ENCODE measurements around the gene FGD3. TPM values are rescaled to one million over a fixed set of nuclear protein-coding genes. Genes with fewer than 3 reads are reported as not detected.

Gene FGD3
- total and polyA plus RNA-seq, 2 of the 8 experiments (the other 6 are each of a cell fraction or from before 2014, with no cell fraction given): 1.4 to 1.9 TPM

- H3K56ac ChIP-seq (replicated peaks; ENCODE audit: insufficient read length, low read depth, low read length): no peak overlapping the region
- no peak overlapping the region for H2AK5ac ChIP-seq (ENCODE audit: low read depth, low read length)
- no peak overlapping the region for H3K18ac ChIP-seq (ENCODE audit: extremely low read depth, low read length)
- no peak overlapping the region for H4K5ac ChIP-seq (ENCODE audit: insufficient read length, low read depth, low read length)
- H3K79me2 ChIP-seq (ENCODE audit: control insufficient read depth in 1 of 2, insufficient read depth in 2 of 2, low read length in 2 of 2): no peaks in the 10 kb centered on the region
- no peak overlapping the region for H2BK20ac ChIP-seq (ENCODE audit: low read length)
- DNase-seq (ENCODE audit: low read depth in 1 of 2, low spot score in 2 of 2) (no peak), FAIRE-seq (no peak)
- no peak overlapping the region for H4K8ac ChIP-seq (ENCODE audit: extremely low read depth, insufficient read depth, low read length)
- no peaks in the 10 kb centered on the region for H3K23me2 ChIP-seq (ENCODE audit: low read depth, low read length)
- no peak overlapping the region for H3K9ac ChIP-seq (replicated peaks in 1 of 4; ENCODE audit: extremely low read depth in 1 of 4, low read depth in 3 of 4, low read length in 3 of 4)
- ChIA-PET POLR2A (ENCODE audit: partially characterized antibody) (no interaction called here), CTCF (ENCODE audit: partially characterized antibody) (interaction anchor here (1.0 to 1.7 kb wide), 2 partner anchors 19 to 31 kb away, joined by 4 to 6 read pairs; no protein-coding TSS in a partner anchor)
- no peaks in the 10 kb centered on the region; a peak in 1 of 7 replicates for H3K27me3 ChIP-seq (replicated peaks in 1 of 4; ENCODE audit: control insufficient read depth in 3 of 4, extremely low read depth in 1 of 4, insufficient read depth in 3 of 4, low read length in 3 of 4)
- H2BK12ac ChIP-seq (ENCODE audit: low read depth, low read length): no peak overlapping the region
- no peaks in the 10 kb centered on the region; a peak in 3 of 7 replicates for H3K4me1 ChIP-seq (replicated peaks in 1 of 4; ENCODE audit: control insufficient read depth in 3 of 4, insufficient read depth in 4 of 4, low read length in 3 of 4)
- H3K4me2 ChIP-seq (ENCODE audit: insufficient read depth in 1 of 2, low read depth in 2 of 2, low read length in 2 of 2): no peak overlapping the region
- H2AFZ ChIP-seq (ENCODE audit: low read length): no peak overlapping the region
- no peak overlapping the region for H2BK5ac ChIP-seq (ENCODE audit: low read depth, low read length)
- no peak overlapping the region for H3K14ac ChIP-seq (ENCODE audit: insufficient read length)
- no peaks in the 10 kb centered on the region for H4K20me1 ChIP-seq (replicated peaks in 1 of 2; ENCODE audit: control insufficient read depth in 1 of 2, insufficient read depth in 2 of 2, low read length in 2 of 2)
- H3K36me3 ChIP-seq (ENCODE audit: control insufficient read depth in 2 of 4, insufficient read depth in 4 of 4, low read length in 3 of 4): no peaks in the 10 kb centered on the region
- H3K79me1 ChIP-seq (ENCODE audit: low read depth, low read length): no peaks in the 10 kb centered on the region
- no peak overlapping the region; the same call in 1 of the 2 replicates for H3K27ac ChIP-seq (ENCODE audit: low read depth, low read length)
- WGBS, 2 experiments (ENCODE audit: extremely low coverage in 1 of 2, insufficient coverage in 1 of 2, insufficient read length in 1 of 2, insufficient replicate concordance in 2 of 2, low coverage in 1 of 2, low lambda C conversion rate in 2 of 2, missing lambda C conversion rate in 1 of 2): 80% methylated on average over 9 of the region's 9 CpGs; no CpG with 5 or more reads in 1 of the 2 experiments
- H3K9me3 ChIP-seq (ENCODE audit: insufficient read depth in 2 of 2, low read depth in 1 of 2, low read length in 1 of 2): no peaks in the 10 kb centered on the region
- no peak overlapping the region for H3K23ac ChIP-seq (ENCODE audit: insufficient read length)
- H2BK15ac ChIP-seq (ENCODE audit: low read length): no peak overlapping the region
- no peak overlapping the region for H3K4ac ChIP-seq (replicated peaks; ENCODE audit: insufficient read length, low read depth, low read length)
- H4K91ac ChIP-seq (replicated peaks; ENCODE audit: insufficient read length, low read length): no peak overlapping the region
- no peak overlapping the region for H3K4me3 ChIP-seq (ENCODE audit: extremely low read depth in 1 of 4, insufficient read depth in 2 of 4, low read depth in 3 of 4, low read length in 4 of 4)
- H2BK120ac ChIP-seq (replicated peaks; ENCODE audit: low read depth, low read length): no peak overlapping the region
- TF ChIP-seq NRF1 (IDR thresholded peaks at IDR 0.05; ENCODE audit: low read depth, low read length): no peak
- no peak for TF ChIP-seq SP4 (IDR thresholded peaks at IDR 0.05; ENCODE audit: low read length)
- no peak for TF ChIP-seq CBX5 (IDR thresholded peaks at IDR 0.05; ENCODE audit: low read depth, low read length)
- TF ChIP-seq, protein P1, sequence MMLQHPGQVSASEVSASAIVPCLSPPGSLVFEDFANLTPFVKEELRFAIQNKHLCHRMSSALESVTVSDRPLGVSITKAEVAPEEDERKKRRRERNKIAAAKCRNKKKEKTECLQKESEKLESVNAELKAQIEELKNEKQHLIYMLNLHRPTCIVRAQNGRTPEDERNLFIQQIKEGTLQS (IDR thresholded peaks at IDR 0.05; ENCODE audit: insufficient read depth, low read depth, low read length): no peak
- TF ChIP-seq SIX5 (IDR thresholded peaks at IDR 0.05; ENCODE audit: low read depth, low read length): no peak
- no peak for TF ChIP-seq CHD2 (IDR thresholded peaks at IDR 0.05; ENCODE audit: low read length)
- TF ChIP-seq TCF12 (IDR thresholded peaks at IDR 0.05; ENCODE audit: low read depth, low read length): no peak
- no peak for TF ChIP-seq KDM1A (IDR thresholded peaks at IDR 0.05; ENCODE audit: borderline replicate concordance, low read length)
- no peak for TF ChIP-seq JUN (IDR thresholded peaks at IDR 0.05; ENCODE audit: low read depth, low read length)
- no peak for TF ChIP-seq HDAC2 (IDR thresholded peaks at IDR 0.05; ENCODE audit: borderline replicate concordance in 1 of 2, low read depth in 2 of 2, low read length in 2 of 2)
- TF ChIP-seq SIRT6 (IDR thresholded peaks at IDR 0.05; ENCODE audit: low read length): no peak
- no peak for TF ChIP-seq ASH2L (IDR thresholded peaks at IDR 0.05; ENCODE audit: low read length)
- TF ChIP-seq RFX5 (IDR thresholded peaks at IDR 0.05; ENCODE audit: borderline replicate concordance, low read depth, low read length): no peak
- no peak for TF ChIP-seq TAF7 (optimal IDR thresholded peaks at IDR 0.05; ENCODE audit: borderline replicate concordance, low read depth, low read length)
- no peak for TF ChIP-seq EP300 (IDR thresholded peaks at IDR 0.05; ENCODE audit: borderline replicate concordance in 1 of 2, low read depth in 2 of 2, low read length in 2 of 2)
These were observed 74.7 kb downstream of the FGD3 start for GRCh38 chr9:93022066-93022465.

Measured in H1 (cell line).